ENCODE data around the gene RPL4.

DNA sequence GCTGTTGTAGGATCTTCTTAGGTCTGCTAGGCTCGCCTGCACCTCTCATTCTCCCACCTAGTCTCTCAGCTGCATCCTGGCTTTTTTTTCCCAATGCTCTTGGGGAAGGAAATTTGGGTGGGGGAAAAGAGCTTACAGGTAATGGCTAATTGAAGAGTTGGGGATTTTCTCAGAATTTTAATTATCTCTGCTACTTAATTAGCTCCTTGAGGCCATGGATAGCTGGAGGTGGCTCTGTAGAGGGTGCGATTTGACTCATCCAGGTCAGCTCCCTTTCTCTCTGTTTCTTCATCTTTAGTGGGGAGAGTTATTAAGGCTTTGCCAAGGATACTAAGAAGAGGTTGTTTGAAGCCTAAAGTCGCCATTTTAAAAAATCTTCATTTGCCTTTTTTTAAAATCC, 29.7 kb downstream of the RPL4 start:
- TF ChIP-seq, protein P1, sequence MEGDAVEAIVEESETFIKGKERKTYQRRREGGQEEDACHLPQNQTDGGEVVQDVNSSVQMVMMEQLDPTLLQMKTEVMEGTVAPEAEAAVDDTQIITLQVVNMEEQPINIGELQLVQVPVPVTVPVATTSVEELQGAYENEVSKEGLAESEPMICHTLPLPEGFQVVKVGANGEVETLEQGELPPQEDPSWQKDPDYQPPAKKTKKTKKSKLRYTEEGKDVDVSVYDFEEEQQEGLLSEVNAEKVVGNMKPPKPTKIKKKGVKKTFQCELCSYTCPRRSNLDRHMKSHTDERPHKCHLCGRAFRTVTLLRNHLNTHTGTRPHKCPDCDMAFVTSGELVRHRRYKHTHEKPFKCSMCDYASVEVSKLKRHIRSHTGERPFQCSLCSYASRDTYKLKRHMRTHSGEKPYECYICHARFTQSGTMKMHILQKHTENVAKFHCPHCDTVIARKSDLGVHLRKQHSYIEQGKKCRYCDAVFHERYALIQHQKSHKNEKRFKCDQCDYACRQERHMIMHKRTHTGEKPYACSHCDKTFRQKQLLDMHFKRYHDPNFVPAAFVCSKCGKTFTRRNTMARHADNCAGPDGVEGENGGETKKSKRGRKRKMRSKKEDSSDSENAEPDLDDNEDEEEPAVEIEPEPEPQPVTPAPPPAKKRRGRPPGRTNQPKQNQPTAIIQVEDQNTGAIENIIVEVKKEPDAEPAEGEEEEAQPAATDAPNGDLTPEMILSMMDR (IDR thresholded peaks at IDR 0.05), result no peak
- TF ChIP-seq POLR2A (IDR thresholded peaks at IDR 0.05), result no peak
